ENCODE data around the gene EBI3.
"Not testable (repeated sequence)": the region's sequence is repeated elsewhere in the genome, so short reads cannot be mapped to it uniquely, and the experiment has no call there.

EBI3 gene

DNA sequence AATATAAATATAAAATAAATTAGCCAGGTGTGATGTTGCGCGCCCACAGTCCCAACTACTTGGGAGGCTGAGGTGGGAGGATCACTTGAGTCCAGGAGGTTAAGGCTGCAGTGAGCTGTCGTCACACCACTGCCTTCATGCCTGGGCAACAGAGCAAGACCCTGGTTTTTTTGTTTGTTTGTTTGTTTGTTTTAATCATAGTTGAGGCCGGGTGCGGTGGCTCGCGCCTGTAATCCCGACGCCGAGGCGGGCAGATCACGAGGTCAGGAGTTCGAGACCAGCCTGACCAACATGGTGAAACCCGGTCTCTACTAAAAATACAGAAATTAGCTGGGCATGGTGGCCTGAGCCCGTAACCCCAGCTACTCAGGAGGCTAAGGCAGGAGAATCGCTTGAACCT lies 8.2 kb downstream of the EBI3 start:
- not testable (repeated sequence) for DNase-seq

DNA sequence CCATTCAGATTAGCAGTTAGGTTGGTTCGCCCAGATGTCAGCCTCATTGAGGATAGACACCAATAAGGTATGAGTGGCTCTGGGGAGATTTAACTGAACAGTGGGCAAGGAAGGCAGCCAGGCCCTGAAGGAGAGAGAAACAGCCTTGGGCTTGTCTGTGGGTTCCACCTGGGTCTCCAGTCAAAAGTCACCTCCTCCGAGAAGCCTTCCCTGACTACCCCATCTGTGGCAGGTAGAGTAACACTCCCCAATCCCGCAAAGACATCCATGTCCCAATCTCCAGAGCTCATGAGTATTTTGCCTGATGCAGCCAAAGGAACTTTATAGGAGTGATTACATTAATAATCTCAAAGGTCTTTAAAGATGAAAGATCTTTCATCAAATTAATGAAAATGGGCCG lies 9.5 kb downstream of the EBI3 start:
- DNase-seq: no peak

DNA sequence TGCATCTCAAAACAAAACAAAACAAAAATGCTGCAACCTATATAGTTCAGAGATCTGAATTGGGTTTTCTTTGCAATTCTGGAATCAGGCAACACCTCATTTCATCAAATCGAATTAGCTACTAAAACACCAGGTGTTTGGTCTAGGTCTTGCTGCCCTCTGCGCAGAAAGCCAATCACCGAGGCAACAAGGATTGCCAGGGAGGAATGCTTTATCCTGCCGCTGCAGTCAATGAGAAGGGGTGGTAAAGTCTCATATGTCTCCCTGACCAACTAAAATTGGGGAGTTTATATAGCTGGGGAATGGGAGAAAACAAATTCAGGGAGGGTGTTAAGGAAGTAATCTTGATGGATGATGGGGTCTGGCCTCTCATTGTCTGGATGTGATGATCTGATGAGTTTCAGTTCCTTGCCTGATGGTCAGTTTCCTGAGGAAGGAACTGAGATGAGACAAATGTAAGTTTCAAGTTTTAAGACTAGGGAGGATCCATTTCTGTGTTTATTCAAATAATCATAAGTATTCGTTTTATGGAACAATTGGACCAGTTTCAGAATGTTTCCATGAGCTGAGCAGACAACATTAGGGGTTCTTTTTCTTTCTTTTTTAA lies 12.6 kb downstream of the EBI3 start:
- DNase-seq: no peak

DNA sequence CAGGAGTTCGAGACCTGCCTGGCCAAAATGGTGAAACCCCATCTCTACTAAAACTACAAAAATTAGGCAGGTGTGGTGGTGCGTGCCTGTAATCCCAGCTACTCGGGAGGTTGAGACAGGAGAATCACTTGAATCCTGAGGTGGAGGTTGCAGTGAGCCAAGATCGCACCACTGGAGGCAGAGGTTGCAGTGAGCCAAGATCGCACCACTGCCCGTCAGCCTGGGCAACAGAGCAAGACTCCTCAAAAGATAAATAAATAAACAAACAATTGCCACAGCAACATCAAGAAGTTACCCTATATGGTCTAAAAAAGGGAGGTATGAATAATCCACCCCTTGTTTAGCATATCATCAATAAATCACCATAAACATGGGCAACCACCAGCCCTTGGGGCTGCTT lies 16.6 kb downstream of the EBI3 start:
- DNase-seq: not testable (repeated sequence)

DNA sequence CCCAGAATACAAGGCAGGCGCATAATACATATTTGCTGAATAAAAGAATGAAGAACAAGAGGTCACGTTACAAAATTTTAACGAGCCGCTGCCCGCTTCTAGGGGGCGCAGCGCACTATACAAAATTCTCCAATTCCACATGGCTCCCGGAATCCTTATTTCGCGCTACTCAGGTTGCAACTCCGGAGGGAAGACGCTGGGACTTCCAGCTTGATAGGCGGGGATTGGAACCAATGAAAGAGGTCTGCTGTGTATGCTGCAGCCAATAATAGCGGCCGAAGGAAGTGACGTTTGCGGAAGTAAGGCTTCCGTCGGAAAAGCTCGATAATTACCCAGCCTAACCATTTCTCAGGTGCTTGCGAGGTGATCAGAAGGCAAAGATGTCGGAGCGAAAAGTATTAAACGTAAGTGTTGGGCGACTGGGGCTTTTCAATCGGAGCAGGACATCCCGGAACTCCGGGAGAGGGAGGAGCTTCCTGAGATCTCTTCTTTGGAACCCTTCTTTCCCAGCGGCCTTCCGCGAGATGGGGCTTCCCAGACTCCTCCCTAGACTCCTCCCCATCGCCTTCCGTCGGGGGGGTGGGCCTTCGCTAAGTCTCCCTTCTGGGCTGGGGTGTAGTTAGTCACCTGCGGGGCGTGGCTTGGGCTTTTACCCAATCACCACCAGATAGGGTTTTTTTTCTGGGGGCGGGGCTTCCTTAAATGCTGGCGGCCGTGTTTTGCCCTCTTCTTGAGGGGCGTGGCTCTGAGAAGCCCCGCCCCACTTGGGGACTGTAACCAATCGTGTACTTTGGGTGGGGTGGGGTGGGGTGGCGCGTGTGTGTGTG lies 17.7 kb downstream of the EBI3 start, which contains the start of gene YJU2:
TSS of gene YJU2 (plus strand) at position 314 of the 827 bp plus-strand sequence. CDS start at position 381, 67 bp downstream.
- DNase-seq: peak; percentile 99

DNA sequence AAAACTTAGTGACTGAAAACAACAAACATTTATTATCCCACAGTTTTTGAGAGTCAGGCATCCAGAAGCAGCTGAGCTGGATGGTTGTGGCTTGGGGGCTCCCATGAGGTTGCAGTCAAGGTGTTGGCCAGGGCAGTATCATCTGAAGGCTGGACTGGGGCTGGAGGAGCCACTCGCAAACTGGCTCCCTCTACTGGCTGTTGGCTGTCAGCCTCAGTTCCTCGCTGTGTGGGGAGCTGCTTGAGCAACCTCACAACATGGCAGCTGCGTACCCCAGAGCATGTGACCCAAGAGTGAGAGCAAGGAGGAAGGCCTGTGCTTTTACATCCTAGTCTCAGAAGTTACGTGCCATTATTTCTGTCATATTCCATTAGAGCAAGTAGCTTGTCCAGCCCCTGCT lies 27.2 kb downstream of the EBI3 start:
- no peak for DNase-seq

DNA sequence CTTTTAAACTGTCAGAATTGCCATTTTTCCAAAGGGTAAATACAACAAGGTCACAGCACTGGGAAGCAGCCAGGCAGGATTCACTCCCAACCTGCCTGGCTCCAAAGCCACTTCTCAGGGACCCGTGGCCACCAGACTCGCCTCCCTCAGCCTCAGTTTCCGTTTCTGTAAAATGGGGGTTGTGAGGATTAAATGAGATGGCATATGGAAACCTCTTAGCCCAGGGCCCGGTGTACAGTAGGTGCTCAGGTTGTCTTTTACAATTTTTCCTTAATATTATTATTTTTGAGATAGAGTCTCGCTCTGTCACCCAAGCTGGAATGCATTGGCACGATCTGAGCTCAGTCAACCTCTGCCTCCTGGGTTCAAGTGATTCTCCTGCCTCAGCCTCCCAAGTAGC lies 27.7 kb downstream of the EBI3 start:
- DNase-seq: no peak

DNA sequence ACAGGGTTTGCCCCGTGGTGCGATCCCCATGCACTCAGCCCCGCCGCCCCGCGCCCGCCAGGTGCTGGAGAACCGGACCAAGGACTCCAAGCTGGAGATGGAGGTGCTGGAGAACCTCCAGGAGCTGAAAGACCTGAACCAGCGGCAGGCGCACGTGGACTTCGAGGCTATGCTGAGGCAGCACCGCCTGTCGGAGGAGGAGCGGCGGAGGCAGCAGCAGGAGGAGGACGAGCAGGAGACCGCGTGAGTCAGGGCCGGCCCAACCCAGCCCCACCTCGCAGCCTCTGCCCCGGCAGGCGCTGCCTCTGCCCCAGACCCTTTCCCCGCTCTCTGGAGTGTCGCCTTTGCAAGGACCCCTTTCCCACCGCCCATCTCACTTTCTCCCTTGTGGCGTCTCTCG lies 28.9 kb downstream of the EBI3 start:
- DNase-seq: no peak

DNA sequence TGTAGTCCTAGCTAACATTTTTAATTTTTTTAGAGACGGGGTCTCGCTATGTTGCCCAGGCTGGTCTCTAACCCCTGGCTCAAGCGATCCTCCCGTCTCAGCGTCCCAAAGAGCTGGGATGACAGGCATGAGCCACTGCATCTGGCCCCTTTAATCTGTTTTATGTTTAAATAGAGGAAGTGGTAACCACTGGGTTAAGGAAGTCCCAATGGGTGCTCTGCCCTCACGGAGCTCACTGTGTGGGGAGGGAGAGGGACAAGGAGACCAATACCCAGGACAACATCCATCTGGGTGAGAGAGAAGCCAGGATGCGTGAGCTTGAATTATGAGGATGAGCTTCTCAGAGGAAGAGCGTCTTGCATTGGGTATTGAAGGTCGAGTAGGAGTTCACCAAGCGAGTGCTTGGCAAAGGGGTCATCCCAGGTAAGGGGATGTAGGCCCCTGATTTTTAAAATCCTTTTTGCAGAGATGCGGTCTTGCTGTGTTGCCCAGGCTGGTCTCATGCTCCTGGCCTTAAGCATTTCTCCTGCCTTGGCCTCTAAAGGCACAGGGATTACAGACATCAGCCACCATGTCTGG lies 31.4 kb downstream of the EBI3 start:
- no peak for DNase-seq

DNA sequence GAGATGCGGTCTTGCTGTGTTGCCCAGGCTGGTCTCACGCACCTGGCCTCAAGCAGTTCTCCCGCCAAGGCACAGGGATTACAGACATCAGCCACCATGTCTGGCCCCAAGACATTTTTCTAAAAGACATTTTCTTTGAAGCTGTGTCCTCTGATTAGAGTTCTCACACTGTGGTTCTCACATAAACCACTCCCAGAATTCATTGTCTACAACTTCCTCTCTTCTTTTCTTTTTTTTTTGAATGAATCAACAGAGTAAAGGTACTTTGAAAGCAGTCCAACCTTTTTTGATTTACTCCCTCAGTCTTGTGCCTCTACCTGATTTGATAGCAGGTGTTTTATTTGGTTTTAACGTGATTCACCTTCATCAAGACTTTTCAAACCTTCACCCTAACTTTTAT lies 35.5 kb downstream of the EBI3 start:
- no peak for DNase-seq

DNA sequence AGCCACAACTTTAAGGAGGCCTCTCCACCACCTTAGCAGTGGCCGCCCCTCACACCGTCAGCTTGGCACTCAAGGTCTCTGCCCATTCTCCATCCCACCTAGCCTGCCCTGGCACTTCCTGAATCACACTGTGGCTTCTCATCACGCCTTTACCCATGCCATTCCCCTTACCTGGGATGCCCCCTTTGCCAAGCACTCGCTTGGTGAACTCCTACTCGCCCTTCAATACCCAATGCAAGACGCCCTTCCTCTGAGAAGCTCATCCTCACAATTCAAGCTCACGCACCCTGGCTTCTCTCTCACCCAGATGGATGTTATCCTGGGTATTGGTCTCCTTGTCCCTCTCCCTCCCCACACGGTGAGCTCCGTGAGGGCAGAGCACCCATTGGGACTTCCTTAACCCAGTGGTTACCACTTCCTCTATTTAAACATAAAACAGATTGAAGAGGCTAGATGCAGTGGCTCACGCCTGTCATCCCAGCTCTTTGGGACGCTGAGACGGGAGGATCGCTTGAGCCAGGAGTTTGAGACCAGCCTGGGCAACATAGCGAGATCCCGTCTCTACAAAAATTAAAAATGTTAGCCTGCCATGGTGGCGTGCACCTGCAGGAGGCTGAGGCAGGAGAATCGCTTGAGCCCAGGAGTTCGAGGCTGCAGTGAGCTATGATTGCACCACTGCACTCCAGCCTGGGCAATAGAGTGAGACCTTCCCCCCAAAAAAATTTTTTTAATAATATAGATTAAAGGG lies 37.1 kb downstream of the EBI3 start:
- no peak for DNase-seq

DNA sequence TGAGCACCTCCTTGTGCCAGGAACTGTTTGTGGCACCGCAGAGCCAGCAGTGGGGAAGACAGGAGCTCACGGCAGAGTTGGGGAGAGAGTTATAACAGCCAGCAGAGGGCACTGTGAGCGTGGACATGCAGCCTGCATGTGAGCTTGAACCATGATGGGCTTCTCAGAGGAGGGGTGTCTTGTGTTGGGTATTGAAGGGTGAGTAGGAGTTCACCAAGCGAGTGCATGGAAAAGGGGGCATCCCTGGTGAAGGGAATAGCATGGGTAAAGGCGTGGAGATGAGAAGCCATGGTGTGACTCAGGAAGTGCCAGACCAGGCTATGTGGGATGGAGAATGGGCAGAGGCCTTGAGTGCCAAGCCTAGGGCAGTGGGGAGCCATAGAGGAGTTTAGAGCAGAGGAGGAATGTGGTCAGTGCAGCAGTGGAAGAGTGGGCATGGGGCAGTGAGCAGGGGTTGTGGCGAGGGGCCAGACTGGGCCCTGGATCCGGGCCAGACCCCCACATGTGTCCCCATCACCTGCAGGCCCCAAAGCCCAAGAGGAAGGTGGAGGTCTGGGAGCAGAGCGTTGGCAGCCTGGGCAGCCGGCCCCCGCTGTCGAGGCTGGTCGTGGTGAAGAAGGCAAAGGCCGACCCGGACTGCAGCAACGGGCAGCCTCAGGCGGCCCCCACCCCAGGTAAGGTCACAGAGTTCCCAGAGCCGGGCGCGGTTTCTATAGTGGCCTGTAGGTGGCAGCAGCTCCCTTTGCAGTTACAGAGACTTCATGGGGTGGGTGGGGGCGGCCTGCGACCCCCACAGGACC lies 38.0 kb downstream of the EBI3 start:
- DNase-seq: peak; percentile 25

DNA sequence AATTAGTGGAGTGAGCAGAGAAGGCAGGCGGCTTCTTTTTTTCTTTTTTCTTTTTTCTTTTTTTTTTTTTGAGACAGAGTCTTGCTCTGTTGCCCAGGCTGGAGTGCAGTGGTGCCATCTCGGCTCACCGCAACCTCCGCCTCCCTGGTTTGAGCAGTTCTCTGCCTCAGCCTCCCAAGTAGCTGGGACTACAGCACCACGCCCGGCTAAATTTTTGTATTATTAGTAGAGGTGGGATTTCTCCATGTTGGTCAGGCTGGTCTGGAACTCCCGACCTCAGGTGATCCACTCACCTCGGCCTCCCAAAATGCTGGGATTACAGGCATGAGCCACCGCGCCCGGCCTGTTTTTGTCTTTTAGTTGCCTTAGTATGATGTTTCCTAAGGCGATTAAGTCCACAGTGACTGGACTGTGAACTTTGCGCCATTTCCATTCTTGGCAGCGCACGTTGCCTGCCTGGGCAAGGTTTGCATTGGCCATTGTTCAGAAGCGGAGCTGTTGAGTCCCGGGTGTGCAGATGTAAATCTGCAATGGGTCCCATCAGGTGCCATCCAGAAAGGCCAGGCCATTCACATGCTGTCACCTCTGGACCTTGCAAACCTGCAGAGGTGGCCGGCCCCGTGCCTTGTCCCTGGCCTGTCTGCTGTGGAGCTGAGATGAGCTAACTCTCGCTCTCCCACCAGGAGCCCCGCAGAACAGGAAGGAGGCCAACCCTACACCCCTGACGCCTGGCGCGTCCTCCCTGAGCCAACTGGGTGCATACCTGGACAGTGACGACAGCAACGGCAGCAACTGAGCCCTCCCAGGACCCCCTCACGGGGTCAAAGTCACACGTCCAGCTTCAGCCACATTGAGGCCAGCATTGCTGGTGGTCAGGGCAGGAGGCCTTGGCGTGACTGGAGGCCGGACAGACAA lies 38.8 kb downstream of the EBI3 start:
- DNase-seq: no peak

DNA sequence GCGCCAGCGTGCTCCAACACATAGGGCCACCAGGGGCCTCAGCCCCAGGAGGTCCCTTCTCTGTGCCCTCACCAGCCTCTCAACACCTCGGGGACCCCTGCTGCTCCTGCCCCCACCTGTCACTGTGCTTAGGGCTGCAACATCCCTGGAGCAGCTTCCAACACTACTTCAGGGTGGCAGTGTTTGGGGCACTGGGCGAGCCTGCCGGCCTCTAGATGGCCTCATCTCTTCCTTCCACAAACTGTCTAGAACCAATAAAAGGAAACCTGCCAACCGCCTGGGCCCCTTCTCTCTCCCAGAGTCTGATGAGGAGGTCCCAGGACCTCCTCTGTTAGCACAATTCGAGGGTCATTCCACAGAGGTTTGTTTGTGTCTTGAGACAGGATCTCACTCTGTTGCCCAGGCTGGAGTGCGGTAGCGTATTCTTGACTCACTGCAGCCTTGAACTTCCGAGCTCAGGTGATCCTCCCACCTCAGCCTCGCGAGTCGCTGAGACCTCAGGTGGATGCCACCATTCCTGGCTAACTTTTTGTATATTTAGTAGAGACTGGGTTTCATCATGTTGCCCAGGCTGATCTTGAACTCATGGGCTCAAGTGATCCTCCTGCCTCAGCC lies 39.6 kb downstream of the EBI3 start:
- no peak for DNase-seq

DNA sequence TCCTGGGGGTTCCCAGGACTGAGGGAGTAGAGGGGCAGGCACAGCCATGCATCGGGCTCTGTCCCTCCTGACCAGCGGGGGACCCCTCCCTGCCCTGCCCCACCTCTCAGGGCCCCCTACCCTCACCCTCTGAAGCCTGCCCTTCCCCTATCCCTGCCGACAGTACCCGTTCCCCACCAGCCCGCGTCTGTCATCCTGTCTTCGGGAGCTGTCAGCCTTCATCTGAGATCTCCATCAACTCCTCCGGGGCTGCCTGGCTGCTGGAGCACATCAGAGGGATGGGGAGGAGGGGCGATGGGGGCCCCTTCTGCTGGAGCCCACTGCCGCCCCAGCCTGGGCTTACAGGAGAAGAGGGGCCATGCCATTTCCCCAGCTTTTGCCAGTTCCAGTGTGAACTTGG lies 43.6 kb downstream of the EBI3 start:
- no peak for DNase-seq

DNA sequence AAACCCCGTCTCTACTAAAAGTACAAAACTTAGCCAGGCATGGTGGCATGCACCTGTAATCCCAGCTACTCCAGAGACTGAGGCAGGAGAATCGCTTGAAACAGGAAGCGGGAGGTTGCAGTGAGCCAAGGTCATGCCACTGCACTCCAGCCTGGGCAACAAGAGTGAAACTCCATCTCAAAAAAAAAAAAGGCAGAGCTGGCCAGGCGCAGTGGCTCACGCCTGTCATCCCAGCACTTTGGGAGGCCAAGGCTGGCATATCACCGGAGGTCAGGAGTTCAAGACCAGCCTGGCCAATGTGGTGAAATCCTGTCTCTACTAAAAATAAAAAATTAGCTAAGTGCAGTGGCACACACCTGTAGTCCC lies 45.0 kb downstream of the EBI3 start:
- not testable (repeated sequence) for DNase-seq

DNA sequence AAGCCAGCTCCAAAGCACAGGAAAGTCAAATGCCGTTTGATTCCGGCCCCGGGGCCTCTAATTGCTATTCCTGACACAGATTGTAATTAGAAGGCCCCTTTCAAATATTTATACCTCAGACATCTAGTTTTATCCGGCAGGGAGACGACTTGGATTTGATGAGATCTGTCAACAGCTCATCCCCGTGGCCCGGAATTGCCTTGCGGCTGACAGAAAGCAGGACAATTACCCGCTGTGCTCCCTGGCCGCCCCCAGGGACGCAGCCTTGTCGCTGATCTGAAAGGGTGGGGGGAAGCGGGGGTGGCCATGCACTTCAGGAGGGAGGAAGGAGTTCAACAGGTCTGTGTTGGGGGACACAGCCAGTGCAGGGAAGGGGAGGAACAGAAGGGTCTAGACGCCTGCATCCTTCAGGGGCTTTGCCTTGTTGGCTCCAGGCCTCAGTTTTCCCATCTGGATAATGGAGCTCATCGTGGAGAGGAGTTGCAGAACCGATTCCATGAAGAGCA lies 47.9 kb downstream of the EBI3 start:
- DNase-seq: no peak

DNA sequence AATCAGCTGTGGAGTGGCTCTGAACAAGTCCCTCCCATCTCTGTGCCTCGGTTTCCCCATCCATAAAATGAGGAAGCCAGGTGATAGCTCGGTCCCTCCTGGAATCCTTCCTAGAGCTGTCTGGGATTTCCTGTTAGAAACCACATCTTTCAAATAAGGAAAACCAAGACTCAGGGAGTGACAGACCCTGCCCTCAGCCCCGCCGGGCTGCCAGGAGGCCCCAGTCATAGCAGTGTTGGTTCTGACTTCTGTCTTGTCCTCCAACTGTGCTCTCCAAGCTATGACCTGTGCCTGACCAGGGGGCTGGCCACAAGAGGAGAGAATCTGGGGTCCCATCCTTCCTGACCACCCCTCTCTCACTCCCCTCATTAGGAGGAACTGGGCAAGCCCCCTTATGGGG lies 48.7 kb downstream of the EBI3 start:
- DNase-seq: no peak

DNA sequence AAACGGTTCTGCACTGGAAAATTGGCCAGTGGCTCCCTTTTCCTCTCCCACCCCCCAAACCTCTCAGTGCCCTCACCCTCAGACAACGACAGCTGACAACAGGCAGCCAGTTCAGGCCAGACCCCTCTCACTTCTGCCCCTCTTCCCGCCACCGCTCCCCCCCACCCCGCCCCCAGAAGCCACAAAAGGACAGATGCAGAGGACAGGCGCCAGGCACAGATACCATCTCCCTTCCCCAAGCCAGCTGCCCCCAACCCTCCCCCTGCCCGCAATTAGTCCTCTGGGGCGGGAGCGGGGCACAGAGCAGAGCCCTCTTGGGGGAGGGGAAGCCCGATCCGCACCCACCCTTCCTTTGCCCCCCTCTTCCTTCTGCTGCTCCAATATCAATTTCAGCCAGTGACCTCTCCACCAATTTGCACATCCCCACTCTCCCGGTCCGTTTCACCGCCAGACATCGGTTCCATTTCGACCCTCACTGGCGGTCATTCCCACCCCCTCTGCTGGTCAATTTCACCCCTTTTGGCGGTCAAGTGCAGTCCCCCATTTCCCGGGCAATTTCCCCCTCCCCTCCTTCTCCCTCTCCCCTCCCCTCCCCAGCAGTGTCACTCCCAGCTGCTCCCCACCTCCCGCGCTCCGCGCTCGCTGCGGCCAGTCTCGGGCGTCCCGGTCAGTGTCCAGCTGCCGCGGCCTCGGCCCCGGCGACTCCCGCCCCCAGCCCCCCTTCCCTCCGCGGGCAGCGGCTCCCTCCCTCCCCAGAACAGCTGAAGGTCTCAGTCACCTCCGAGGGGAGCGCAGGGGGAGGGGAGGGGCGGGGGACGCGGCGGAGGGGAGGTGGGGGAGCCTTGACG lies 49.3 kb downstream of the EBI3 start, which contains the start of gene SHD:
TSS of gene SHD (plus strand) at position 848 of the 848 bp plus-strand sequence. CDS start 798 bp downstream, outside the sequence.
- no peak for DNase-seq

DNA sequence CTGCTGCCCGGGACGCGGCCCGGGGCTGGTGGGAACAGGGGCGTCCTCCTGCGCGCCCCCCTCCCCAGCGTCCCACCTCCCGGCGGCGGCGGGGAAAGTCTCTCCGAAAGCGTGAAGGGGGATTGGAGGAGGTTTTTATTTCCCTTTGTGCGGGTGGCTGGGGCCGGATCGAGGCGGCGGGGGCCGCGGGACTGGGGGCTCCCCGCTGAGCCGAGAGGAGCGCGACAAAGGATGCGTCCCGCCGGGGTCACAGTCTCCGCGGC lies 49.9 kb downstream of the EBI3 start:
- no peak for DNase-seq

All from fibroblast of upper back skin (primary cell).